OCI-LY1 (cell line): ENCODE results near the gene ZNF248.

Experiments used
- H2AFZ ChIP-seq: fragments of 200-600 bp; sonication (generic), shearing (Covaris generic); 2 replicates; pipeline ENCODE4 v1.6.0; 2014; ENCODE audit warnings: antibody characterized with exemption, mild to moderate bottlenecking, low read length
- H3F3A ChIP-seq: fragments of 200-600 bp; sonication (generic), shearing (Covaris generic); 2 replicates; pipeline ENCODE4 v1.6.0; 2014; ENCODE audit warnings: mild to moderate bottlenecking, antibody characterized with exemption, low read length, moderate library complexity; ENCODE audit not compliant: insufficient read depth
- H3K27ac ChIP-seq: fragments of 200-600 bp; sonication (generic); 2 replicates; pipeline ENCODE4 v1.5.1; 2014; ENCODE audit warnings: low read length, mixed run types, mild to moderate bottlenecking, low read depth; ENCODE audit not compliant: poor library complexity, severe bottlenecking
- H3K27me3 ChIP-seq: fragments of 200-600 bp; sonication (generic); 2 replicates; pipeline ENCODE4 v1.6.0; 2014; ENCODE audit warnings: antibody characterized with exemption, mild to moderate bottlenecking, low read length, moderate library complexity; ENCODE audit not compliant: insufficient read depth
- H3K36me3 ChIP-seq: fragments of 200-600 bp; sonication (generic); 2 replicates; pipeline ENCODE4 v1.6.1; 2014; ENCODE audit warnings: mild to moderate bottlenecking, antibody characterized with exemption, low read length, moderate library complexity, mixed read lengths; ENCODE audit not compliant: insufficient read depth
- H3K4me1 ChIP-seq: fragments of 200-600 bp; sonication (generic); 2 replicates; pipeline ENCODE4 v1.5.1; 2014; ENCODE audit warnings: mild to moderate bottlenecking, low read length, moderate library complexity; ENCODE audit not compliant: insufficient read depth, severe bottlenecking
- H3K4me2 ChIP-seq: fragments of 200-600 bp; sonication (generic), shearing (Covaris generic); 2 replicates; pipeline ENCODE4 v1.6.1; 2014; ENCODE audit warnings: low read length
- H3K4me3 ChIP-seq: fragments of 200-600 bp; sonication (generic); 2 replicates; pipeline ENCODE4 v1.5.1; 2014; ENCODE audit warnings: low read length, low read depth, mild to moderate bottlenecking, mixed read lengths; ENCODE audit not compliant: poor library complexity, severe bottlenecking
- H3K79me2 ChIP-seq: fragments of 200-600 bp; shearing (Covaris generic); 2 replicates; pipeline ENCODE4 v1.6.1; 2016; ENCODE audit warnings: mixed run types, low read length, mixed read lengths; ENCODE audit not compliant: insufficient read depth
- H3K9ac ChIP-seq: fragments of 200-600 bp; sonication (generic), shearing (Covaris generic); 2 replicates; pipeline ENCODE4 v1.6.1; 2014; ENCODE audit warnings: mild to moderate bottlenecking, low read length, mixed read lengths
- H3K9me2 ChIP-seq: fragments of 200-600 bp; sonication (generic), shearing (Covaris generic); 2 replicates; pipeline ENCODE4 v1.6.1; 2014; ENCODE audit warnings: low read depth, mild to moderate bottlenecking, low read length, mixed read lengths
- H3K9me3 ChIP-seq: fragments of 200-600 bp; shearing (Covaris generic); 2 replicates; pipeline ENCODE4 v1.6.1; 2014; ENCODE audit warnings: low read length, mixed read lengths
- H4K20me1 ChIP-seq: fragments of 200-600 bp; sonication (generic), shearing (Covaris generic); 2 replicates; pipeline ENCODE4 v1.6.0; 2016; ENCODE audit warnings: mild to moderate bottlenecking, low read length; ENCODE audit not compliant: insufficient read depth
- EZH2 ChIP-seq: fragments of 200-600 bp; sonication (generic), shearing (Covaris generic); IDR thresholded peaks from 2 replicates; pipeline ENCODE4 v1.8.0; 2017; ENCODE audit warnings: borderline replicate concordance, mixed run types, mild to moderate bottlenecking, antibody characterized with exemption, low read length, moderate library complexity, mixed read lengths
- TF ChIP-seq, protein P1 (sequence below): fragments of 200-600 bp; sonication (generic), shearing (Covaris generic); IDR thresholded peaks from 2 replicates; pipeline ENCODE4 v1.5.1; 2017; ENCODE audit warnings: mild to moderate bottlenecking, antibody characterized with exemption, low read length, moderate library complexity, mixed read lengths

The ZNF248 gene

DNA sequence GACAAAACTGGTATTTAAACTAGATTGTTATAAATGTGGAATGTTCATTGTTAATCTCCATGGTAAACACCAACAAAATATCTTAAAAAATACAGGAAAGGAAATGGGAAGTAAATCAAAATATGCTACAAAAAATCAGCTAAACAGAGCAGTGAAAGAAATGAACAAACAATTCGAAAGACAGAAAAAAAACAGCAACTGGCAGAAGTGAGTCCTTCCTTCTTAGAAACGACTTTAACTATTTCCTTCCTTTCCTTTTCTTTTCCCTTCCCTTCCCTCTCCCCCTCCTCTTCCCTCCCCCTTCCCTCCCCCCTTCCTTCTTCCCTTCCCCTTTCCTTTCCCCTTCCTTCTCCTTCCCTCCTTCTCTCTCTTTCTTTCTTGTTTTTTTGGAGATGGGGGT, 12.8 kb downstream of the ZNF248 start:
- H3K4me2 ChIP-seq: no peak overlapping the region
- no peak overlapping the region for H3K27ac ChIP-seq
- no peak overlapping the region for H3K4me3 ChIP-seq
- H3K9me2 ChIP-seq: no peaks in the 10 kb centered on the region
- 0 out of 2 replicates have a peak, but pooled peaks cover 5% of the 10 kb centered on the region for H3K9me3 ChIP-seq
- no peaks in the 10 kb centered on the region for H3F3A ChIP-seq
- peaks cover 58% of the 10 kb centered on the region for H3K36me3 ChIP-seq
- H4K20me1 ChIP-seq: no peaks in the 10 kb centered on the region
- H2AFZ ChIP-seq: no peak overlapping the region
- no peaks in the 10 kb centered on the region for H3K4me1 ChIP-seq
- H3K27me3 ChIP-seq: no peaks in the 10 kb centered on the region
- H3K79me2 ChIP-seq: no peaks in the 10 kb centered on the region
- TF ChIP-seq, protein P1, sequence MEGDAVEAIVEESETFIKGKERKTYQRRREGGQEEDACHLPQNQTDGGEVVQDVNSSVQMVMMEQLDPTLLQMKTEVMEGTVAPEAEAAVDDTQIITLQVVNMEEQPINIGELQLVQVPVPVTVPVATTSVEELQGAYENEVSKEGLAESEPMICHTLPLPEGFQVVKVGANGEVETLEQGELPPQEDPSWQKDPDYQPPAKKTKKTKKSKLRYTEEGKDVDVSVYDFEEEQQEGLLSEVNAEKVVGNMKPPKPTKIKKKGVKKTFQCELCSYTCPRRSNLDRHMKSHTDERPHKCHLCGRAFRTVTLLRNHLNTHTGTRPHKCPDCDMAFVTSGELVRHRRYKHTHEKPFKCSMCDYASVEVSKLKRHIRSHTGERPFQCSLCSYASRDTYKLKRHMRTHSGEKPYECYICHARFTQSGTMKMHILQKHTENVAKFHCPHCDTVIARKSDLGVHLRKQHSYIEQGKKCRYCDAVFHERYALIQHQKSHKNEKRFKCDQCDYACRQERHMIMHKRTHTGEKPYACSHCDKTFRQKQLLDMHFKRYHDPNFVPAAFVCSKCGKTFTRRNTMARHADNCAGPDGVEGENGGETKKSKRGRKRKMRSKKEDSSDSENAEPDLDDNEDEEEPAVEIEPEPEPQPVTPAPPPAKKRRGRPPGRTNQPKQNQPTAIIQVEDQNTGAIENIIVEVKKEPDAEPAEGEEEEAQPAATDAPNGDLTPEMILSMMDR: no peak
- TF ChIP-seq EZH2: no peak
- no peak overlapping the region for H3K9ac ChIP-seq

- Histone ChIP-seq H3K27ac (no peak overlapping the region), H3K9me2 (no peaks in the 10 kb centered on the region), H3K4me1 (no peaks in the 10 kb centered on the region), H3F3A (no peaks in the 10 kb centered on the region), H3K4me2 (no peak overlapping the region), H4K20me1 (no peaks in the 10 kb centered on the region), H3K79me2 (no peaks in the 10 kb centered on the region), H3K36me3 (peaks cover 79% of the 10 kb centered on the region), H3K9me3 (peaks cover 11% of the 10 kb centered on the region; the same call in 1 of the 2 replicates), H2AFZ (no peak overlapping the region), H3K4me3 (no peak overlapping the region), H3K9ac (no peak overlapping the region), H3K27me3 (no peaks in the 10 kb centered on the region)
- no peak for TF ChIP-seq EZH2
Observed at GRCh38 chr10:37839243-37839642, 18.2 kb downstream of the ZNF248 start.

DNA sequence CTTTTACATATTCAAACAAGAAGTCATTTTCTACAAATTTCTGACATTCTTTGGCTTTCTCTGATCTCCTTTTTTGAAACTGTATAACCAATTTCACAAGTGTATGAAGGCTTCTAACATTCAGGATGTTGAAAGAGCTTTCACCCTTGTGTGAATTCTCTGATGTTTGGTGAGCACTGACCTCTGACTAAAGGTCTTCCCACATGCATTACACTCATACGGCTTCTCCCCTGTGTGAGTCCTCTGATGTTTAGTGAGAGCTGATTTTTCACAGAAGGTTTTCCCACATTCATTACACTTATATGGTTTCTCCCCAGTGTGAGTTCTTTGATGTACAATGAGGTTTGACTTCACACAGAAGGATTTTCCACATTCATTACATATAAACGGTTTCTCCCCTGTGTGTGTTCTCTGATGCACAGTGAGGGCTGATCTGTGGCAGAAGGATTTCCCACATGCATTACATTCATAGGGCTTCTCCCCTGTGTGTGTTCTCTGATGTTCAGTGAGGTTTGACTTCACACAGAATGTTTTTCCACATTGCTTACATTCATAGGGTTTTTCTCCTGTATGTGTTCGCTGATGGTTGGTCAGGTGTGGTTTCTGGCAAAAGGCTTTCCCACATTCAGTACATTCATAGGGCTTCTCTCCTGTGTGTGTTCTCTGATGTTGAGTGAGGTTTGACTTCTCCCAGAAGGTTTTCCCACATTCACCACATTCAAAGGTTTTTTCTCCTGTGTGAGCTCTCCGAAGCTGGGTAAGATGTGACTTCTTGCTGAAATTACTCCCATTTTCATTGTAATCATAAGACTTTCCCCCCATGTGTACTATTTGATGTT, 25.7 kb downstream of the ZNF248 start:
- Histone ChIP-seq H3K27me3 (no peaks in the 10 kb centered on the region), H3K4me2 (no peak overlapping the region), H2AFZ (no peak overlapping the region), H4K20me1 (no peaks in the 10 kb centered on the region), H3K4me1 (no peaks in the 10 kb centered on the region), H3K9me2 (no peaks in the 10 kb centered on the region), H3K27ac (no peak overlapping the region), H3K9ac (no peak overlapping the region), H3K4me3 (no peak overlapping the region), H3K9me3 (peaks cover 46% of the 10 kb centered on the region), H3K79me2 (no peaks in the 10 kb centered on the region), H3K36me3 (peaks cover 95% of the 10 kb centered on the region), H3F3A (no peaks in the 10 kb centered on the region)
- TF ChIP-seq, protein P1: no peak
- no peak for TF ChIP-seq EZH2

GRCh38 chr10:37826806-37827205, 30.6 kb downstream of the ZNF248 start:
- Histone ChIP-seq H3K9me3 (peaks cover 25% of the 10 kb centered on the region), H3K27me3 (no peaks in the 10 kb centered on the region), H3K9me2 (no peaks in the 10 kb centered on the region), H3K36me3 (peaks cover 48% of the 10 kb centered on the region), H3K27ac (no peak overlapping the region), H2AFZ (no peak overlapping the region), H3K4me3 (no peak overlapping the region), H3K9ac (no peak overlapping the region), H3F3A (no peaks in the 10 kb centered on the region), H3K4me2 (no peak overlapping the region), H3K4me1 (no peaks in the 10 kb centered on the region), H4K20me1 (no peaks in the 10 kb centered on the region), H3K79me2 (no peaks in the 10 kb centered on the region)
- no peak for TF ChIP-seq EZH2
- TF ChIP-seq, protein P1: no peak
